GM12865 (cell line): Measurements from ENCODE around the gene ZFAND3.

Experiments used
- DNase-seq: peaks from one replicate; pipeline ENCODE4 v3.0.0; 2010; ENCODE audit warnings: low read depth
- H3K4me3 ChIP-seq: 2 replicates; pipeline ENCODE4 v1.5.1; 2011; ENCODE audit warnings: mild to moderate bottlenecking, low read depth, low read length, control low read depth
- TF ChIP-seq, protein P1 (sequence below): IDR thresholded peaks from 2 replicates; pipeline ENCODE4 v1.5.1; 2011; ENCODE audit warnings: low read length, control low read depth, low read depth, inconsistent platforms; ENCODE audit not compliant: insufficient read depth; ENCODE audit errors: missing control alignments

ZFAND3 gene

DNA sequence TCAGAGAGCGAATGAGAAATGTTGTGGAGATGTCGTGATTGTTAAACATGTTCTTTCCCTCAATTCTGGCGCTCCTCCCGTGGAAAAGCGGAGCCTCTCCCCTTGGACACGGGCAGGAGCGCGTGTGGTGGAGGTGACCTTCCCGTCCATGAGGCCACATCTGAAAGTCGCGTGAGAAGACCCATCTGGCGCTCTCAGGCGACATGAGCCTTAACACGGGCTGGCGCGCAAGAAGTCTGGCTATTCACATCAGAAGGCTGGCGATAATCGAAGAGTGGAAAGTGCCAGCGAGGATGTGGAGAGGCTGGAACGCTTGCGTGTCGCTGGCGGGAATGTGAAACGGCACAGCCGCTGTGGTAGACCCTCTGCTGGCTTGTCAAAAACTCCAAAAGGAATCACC, 341.3 kb downstream of the ZFAND3 start:
- no peak for DNase-seq
- TF ChIP-seq, protein P1, sequence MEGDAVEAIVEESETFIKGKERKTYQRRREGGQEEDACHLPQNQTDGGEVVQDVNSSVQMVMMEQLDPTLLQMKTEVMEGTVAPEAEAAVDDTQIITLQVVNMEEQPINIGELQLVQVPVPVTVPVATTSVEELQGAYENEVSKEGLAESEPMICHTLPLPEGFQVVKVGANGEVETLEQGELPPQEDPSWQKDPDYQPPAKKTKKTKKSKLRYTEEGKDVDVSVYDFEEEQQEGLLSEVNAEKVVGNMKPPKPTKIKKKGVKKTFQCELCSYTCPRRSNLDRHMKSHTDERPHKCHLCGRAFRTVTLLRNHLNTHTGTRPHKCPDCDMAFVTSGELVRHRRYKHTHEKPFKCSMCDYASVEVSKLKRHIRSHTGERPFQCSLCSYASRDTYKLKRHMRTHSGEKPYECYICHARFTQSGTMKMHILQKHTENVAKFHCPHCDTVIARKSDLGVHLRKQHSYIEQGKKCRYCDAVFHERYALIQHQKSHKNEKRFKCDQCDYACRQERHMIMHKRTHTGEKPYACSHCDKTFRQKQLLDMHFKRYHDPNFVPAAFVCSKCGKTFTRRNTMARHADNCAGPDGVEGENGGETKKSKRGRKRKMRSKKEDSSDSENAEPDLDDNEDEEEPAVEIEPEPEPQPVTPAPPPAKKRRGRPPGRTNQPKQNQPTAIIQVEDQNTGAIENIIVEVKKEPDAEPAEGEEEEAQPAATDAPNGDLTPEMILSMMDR: no peak
- no peak overlapping the region for H3K4me3 ChIP-seq

DNA sequence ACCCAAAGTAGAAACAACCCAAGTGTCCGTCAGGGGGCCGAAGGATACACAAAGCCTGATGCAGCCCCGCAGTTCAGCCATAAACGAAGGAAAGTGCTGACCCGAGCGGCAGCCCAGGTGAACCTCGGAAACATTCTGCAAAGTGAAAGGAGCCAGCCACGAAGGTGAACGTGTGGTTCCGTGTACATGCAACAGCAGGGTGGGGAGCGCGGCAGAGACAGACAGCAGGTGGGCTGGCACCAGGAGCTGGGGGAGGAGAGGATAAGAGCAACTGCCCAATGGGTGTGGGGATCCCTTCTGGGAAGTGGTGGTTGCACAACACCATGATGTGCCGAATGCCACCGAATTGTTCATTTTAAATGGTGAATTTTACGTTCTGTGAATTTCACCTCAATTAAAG, 341.8 kb downstream of the ZFAND3 start:
- no peak overlapping the region for H3K4me3 ChIP-seq
- TF ChIP-seq, protein P1: no peak
- DNase-seq: no peak

DNA sequence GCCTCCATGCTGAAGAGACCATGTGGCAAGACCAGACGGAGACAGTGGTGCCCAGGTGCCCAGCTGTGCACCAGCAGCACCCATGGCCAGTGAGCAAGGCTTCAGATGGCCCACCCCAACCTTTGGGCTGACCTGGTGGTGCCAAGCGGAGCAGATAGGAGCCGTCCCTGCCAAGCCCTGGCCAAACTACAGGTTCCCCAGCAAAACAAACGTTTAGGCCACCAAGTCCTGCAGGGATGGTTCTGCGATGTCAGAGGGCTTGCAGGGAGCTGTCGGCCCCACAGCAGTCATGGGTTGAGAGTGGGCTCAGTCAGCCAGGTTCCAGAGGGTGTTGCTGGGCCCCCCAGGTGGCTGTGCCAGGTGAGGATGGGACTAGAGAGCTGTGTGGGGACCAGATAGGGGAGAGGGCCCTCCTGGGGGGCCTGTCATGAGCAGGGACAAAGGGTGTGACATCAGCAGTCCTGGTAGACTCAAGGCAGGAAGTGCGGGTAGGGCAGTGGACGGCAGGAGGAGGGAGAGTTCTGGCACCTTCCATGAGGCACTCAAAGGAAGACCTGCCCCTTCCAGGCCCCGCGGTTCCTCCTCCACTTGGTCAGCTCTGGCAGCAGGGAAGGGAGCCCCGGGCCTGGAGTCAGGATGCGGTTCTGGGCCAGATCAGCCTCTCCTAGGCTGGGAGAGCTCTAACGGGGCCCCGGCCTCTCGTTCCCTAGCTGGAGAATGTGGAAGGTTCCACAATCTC, 342.4 kb downstream of the ZFAND3 start:
- DNase-seq: no peak
- TF ChIP-seq, protein P1: no peak

DNA sequence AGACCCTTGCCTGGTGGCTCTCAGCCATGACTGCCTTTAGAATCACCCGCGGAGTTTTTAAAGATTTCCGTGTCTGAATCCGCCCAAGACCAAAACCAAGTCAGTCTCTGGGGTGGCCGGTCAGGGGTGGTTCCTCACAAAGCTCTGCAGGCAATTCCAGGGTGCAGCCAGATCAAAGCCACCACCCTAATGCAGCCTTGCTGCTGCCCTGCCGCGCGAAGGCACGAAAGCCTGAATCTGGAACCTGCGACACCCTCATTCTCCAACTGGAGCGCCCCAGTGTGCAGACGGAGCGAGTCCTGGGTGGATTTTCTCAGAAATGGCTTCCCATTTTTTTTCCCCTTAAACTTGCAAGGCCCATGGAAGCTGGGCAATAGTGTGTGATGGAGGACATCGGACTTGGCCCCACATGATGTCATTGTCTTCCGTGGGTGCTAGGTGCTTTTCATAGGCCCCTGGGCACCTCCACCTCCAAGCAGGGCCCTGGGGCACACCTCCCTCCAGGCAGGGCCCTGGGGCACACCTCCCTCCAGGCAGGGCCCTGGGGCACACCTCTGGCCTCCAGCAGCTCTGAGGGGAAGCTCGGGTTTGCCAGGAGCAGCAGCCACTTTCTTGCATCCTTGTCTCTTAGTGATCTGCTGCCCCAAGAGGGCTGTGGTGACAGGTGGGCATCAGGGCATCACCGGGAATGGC, 343.1 kb downstream of the ZFAND3 start:
- TF ChIP-seq, protein P1: no peak

More for the DNA sequence above, 342.4 kb downstream of the ZFAND3 start:
- H3K4me3 ChIP-seq: no peak overlapping the region

DNA sequence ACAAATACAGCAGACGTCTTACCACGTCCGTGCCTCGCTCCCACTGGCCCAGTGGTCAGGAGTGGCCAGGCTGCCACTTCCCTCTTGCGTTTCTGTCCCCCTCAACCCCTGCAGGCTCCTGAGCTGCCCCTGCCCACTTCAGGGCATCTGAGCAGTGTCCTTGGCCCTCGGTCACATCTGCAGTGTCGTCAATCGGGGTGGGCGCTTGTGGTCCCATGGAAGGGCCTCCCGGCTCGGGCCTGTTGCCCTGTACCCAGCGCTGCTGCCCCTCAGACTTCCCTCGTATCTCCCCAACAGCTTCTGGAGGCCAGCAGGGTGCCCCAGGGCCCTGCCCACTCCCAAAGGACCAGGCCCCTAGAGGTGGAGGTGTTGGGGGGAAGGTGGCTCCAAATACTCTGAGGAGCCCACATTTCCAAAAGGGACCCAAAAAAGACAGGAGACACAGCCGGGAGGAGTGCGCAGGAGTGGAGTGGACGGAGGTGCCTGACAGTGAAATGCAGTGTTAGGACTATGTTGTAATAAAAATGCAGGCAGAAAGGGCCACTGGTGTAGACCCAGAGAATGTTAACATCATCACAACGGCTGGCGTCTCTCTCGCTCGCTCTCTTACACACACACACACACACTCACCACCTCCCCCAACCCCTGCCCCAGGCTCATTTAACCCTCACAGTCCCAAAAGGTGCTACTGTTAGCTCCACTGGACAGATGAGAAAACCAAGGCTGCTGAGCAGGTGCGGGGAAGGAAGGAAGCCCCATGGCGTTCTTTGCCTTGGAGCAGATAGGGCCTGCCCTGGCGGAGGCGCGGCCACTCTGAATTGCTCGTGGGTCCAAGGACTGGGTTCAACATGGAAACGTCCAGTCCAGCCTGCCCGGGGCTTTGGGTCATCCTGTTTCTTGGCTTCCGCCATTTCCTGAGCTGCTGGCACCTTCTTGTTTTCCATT, 343.9 kb downstream of the ZFAND3 start:
- DNase-seq: no peak
- TF ChIP-seq, protein P1: no peak
- H3K4me3 ChIP-seq: no peak overlapping the region

More for the DNA sequence above, 343.1 kb downstream of the ZFAND3 start:
- H3K4me3 ChIP-seq: no peak overlapping the region
- no peak for DNase-seq

DNA sequence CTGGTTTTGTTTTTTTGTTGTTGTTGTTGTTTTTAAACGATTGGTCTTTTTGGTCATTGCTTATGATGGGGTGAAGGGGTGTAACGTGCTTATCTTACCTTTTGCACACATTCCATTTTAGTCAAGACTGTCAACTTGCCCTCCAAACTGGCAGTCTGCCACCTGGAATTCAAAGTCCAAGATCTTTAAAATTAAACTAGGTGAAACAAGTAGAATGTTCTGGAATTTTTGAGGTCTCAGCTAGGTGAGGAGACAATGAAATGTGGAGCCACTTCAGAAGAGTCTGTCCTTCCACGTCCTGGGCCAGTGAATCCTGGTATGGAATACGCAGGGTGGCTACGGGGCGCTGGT, 344.6 kb downstream of the ZFAND3 start:
- no peak for DNase-seq
- TF ChIP-seq, protein P1: no peak
- H3K4me3 ChIP-seq: no peak overlapping the region
